ENCODE results near the gene MZT2B. TPM values are rescaled to one million over a fixed set of nuclear protein-coding genes. Genes with fewer than 3 reads are reported as not detected.
"Not testable (repeated sequence)": the region's sequence is repeated elsewhere in the genome, so short reads cannot be mapped to it uniquely, and the experiment has no call there.

The MZT2B gene
- total RNA-seq, 1 donor from 2014 or later = 217 TPM

- no peaks in the 10 kb centered on the region for H3K9me3 Mint-ChIP-seq
- TF ChIP-seq, protein P1, sequence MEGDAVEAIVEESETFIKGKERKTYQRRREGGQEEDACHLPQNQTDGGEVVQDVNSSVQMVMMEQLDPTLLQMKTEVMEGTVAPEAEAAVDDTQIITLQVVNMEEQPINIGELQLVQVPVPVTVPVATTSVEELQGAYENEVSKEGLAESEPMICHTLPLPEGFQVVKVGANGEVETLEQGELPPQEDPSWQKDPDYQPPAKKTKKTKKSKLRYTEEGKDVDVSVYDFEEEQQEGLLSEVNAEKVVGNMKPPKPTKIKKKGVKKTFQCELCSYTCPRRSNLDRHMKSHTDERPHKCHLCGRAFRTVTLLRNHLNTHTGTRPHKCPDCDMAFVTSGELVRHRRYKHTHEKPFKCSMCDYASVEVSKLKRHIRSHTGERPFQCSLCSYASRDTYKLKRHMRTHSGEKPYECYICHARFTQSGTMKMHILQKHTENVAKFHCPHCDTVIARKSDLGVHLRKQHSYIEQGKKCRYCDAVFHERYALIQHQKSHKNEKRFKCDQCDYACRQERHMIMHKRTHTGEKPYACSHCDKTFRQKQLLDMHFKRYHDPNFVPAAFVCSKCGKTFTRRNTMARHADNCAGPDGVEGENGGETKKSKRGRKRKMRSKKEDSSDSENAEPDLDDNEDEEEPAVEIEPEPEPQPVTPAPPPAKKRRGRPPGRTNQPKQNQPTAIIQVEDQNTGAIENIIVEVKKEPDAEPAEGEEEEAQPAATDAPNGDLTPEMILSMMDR (IDR thresholded peaks at IDR 0.05; ENCODE audit: unreplicated experiment) = no peak
- H3K4me1 Mint-ChIP-seq = no peaks in the 10 kb centered on the region
- H3K27me3 Mint-ChIP-seq (ENCODE audit: low read depth) = no peaks in the 10 kb centered on the region
- H3K4me3 Mint-ChIP-seq = no peak overlapping the region
- H3K36me3 Mint-ChIP-seq = peaks cover 9% of the 10 kb centered on the region
- DNase-seq (ENCODE audit: low spot score in 2 of 2, unreplicated experiment in 2 of 2) = no peak
- no peak overlapping the region for H3K27ac Mint-ChIP-seq
These were observed 8.2 kb downstream of the MZT2B start for GRCh38 chr2:130190237-130190636.

- DNase-seq (ENCODE audit: low spot score in 2 of 2, unreplicated experiment in 2 of 2); H3K36me3 Mint-ChIP-seq; H3K27me3 Mint-ChIP-seq (ENCODE audit: low read depth); H3K27ac Mint-ChIP-seq; H3K4me3 Mint-ChIP-seq; H3K9me3 Mint-ChIP-seq; H3K4me1 Mint-ChIP-seq: not testable (repeated sequence)
These were observed 9.3 kb downstream of the MZT2B start for GRCh38 chr2:130191319-130191718.

- not testable (repeated sequence) for H3K4me1 Mint-ChIP-seq; DNase-seq (ENCODE audit: low spot score in 2 of 2, unreplicated experiment in 2 of 2); H3K9me3 Mint-ChIP-seq; H3K4me3 Mint-ChIP-seq; H3K27ac Mint-ChIP-seq; H3K27me3 Mint-ChIP-seq (ENCODE audit: low read depth); H3K36me3 Mint-ChIP-seq
These were observed 10.4 kb downstream of the MZT2B start for GRCh38 chr2:130192451-130192850.

DNA sequence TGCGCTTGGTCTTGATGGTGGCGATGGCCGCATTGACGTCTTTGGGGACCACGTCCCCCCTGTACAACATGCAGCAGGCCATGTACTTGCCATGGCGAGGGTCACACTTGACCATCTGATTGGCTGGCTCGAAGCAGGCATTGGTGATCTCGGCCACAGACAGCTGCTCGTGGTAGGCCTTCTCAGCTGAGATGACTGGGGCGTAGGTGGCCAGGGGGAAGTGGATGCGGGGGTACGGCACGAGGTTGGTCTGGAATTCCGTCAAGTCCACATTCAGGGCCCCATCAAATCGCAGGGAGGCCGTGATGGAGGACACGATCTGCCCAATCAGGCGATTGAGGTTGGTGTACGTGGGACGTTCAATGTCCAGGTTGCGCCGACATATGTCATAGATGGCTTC, 11.8 kb downstream of the MZT2B start:
- H3K27me3 Mint-ChIP-seq (ENCODE audit: low read depth); H3K36me3 Mint-ChIP-seq; H3K4me1 Mint-ChIP-seq; DNase-seq (ENCODE audit: low spot score in 2 of 2, unreplicated experiment in 2 of 2); H3K27ac Mint-ChIP-seq; H3K9me3 Mint-ChIP-seq; H3K4me3 Mint-ChIP-seq: not testable (repeated sequence)

DNA sequence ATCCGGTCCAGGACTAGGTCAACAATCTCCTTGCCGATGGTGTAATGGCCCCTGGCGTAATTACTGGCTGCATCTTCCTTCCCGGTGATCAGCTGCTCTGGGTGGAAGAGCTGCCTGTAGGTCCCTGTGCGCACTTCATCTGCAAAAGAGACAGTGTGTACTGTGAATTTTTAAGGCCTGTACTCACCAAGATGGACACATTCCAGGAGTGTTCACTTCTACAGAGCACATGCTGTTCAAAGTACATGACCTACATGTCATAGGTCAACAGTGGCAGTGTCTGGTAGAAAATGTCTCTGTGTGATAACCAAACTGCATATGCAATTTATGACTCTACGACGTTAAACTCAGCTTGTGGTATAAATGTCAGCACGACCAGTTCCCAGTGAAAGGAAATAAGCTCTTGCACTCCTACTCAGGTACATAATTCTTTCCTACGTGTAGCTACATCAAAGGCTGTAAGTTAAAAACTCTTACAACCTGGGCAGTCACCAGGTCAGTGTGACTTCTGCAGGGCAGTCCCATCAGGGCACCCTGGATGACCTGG, 13.1 kb downstream of the MZT2B start:
- not testable (repeated sequence) for H3K9me3 Mint-ChIP-seq; DNase-seq (ENCODE audit: low spot score in 2 of 2, unreplicated experiment in 2 of 2); H3K27me3 Mint-ChIP-seq (ENCODE audit: low read depth); H3K36me3 Mint-ChIP-seq; H3K4me1 Mint-ChIP-seq; H3K27ac Mint-ChIP-seq; H3K4me3 Mint-ChIP-seq

DNA sequence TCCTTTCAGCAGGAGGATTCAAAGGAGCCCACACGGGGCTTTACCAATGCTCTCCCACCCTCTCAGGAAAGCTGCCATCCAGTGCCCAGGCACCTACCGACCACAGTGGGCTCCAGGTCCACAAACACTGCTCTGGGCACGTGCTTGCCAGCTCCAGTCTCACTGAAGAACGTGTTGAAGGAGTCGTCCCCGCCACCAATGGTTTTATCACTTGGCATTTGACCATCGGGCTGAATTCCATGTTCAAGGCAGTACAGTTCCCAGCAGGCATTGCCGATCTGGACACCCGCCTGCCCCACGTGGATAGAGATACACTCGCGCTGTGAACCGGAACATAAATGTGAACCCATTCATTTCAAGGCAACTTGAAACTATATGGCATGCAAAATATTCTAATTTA, 14.0 kb downstream of the MZT2B start:
- not testable (repeated sequence) for H3K27me3 Mint-ChIP-seq (ENCODE audit: low read depth); H3K4me3 Mint-ChIP-seq; H3K36me3 Mint-ChIP-seq; H3K4me1 Mint-ChIP-seq; H3K27ac Mint-ChIP-seq; H3K9me3 Mint-ChIP-seq; DNase-seq (ENCODE audit: low spot score in 2 of 2, unreplicated experiment in 2 of 2)

DNA sequence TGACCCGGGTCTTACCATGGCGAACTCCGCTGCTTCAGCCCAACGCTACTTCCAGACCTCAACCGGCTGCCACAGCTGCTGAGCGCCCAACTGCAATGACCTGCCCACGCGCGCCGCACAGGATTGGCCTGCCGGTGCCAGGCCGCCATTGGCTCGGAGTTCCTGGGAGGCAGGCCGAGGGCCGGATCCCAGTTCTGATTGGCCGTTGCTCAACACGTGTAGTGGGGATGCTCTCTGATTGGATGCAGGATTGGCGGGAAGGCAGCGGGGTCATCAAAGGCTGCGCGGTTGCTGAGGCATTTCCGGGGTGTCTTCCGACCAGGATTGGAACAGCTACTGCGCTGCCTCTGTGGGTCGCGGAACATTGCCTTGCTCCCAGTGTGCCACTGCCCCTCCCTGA, 16.3 kb downstream of the MZT2B start, which contains the start of gene TUBA3E:
TUBA3E (minus strand) TSS at position 97 of the 400 bp plus-strand sequence; CDS start at position 18, 79 bp downstream.
- Mint-ChIP-seq H3K27me3 (ENCODE audit: low read depth) (no peaks in the 10 kb centered on the region), H3K9me3 (no peaks in the 10 kb centered on the region), H3K4me1 (peaks cover 2% of the 10 kb centered on the region), H3K27ac (no peak within 1 kb of the TSS), H3K4me3 (no peak within 1 kb of the TSS), H3K36me3 (no peaks in the 10 kb centered on the region)
- no peak for DNase-seq (ENCODE audit: low spot score in 2 of 2, unreplicated experiment in 2 of 2)
- TF ChIP-seq, protein P1 (IDR thresholded peaks at IDR 0.05; ENCODE audit: unreplicated experiment) = no peak

DNA sequence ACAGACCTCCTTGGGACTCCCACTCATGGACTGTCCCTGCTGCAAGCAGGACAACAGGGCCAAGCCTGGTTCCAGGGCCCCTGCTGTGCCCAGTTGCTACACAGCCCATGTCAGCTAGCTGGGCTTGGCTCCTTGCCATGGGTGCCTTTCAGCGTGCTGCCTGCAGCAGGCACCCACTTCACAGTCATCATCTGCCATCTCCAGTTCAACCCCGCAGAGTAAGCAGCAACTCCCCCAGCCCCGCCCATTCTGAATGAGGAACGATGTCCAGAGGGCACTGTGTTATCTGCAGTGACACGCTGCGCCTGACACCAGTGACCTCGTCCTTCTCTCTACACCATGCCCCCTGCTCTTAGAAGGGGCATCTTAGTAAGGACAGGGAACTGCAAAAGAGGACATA, 20.5 kb downstream of the MZT2B start:
- not testable (repeated sequence) for H3K36me3 Mint-ChIP-seq; H3K4me3 Mint-ChIP-seq; H3K9me3 Mint-ChIP-seq; DNase-seq (ENCODE audit: low spot score in 2 of 2, unreplicated experiment in 2 of 2); H3K27ac Mint-ChIP-seq; H3K27me3 Mint-ChIP-seq (ENCODE audit: low read depth); H3K4me1 Mint-ChIP-seq

DNA sequence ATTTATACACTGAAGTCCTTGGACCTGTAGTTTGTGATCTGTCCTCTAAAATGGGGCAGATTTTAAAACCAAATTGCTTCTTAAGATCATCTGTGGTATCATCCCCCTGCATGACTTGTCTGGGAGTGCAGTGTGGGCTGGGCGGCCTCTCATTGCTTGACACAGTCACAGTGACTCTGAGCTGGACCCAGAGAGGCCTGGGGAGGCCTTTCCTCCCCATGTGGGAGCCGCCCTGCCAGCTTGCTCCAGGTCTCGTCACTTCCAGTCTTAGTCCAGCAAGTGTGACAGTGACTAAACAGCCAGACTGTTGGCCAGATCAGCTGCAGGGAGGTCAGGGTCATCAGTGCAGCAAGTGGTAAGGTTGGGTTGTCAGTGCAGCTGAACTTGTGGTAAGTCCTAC, 21.1 kb downstream of the MZT2B start:
- not testable (repeated sequence) for H3K9me3 Mint-ChIP-seq; DNase-seq (ENCODE audit: low spot score in 2 of 2, unreplicated experiment in 2 of 2); H3K4me1 Mint-ChIP-seq; H3K27ac Mint-ChIP-seq; H3K27me3 Mint-ChIP-seq (ENCODE audit: low read depth); H3K4me3 Mint-ChIP-seq; H3K36me3 Mint-ChIP-seq

DNA sequence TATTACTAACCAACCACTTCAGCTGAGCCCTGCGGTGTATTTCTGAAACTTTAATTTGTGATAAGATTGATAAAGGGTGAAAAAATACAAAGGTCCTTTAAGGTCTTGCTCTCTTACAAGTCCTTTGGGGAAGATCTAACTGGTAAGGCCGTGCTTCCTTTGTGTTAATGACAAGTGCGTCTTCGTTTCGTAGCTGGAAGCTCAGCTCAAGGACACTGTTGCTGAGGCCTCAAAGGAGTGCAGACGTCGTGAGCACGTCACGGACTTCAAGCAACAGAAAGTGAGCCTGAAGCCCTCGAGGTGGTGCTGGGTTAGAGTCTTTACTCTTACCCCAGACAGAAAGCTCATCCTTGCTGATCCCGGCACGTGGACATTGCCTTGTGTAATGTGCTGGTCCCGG, 25.0 kb downstream of the MZT2B start:
- not testable (repeated sequence) for H3K4me1 Mint-ChIP-seq; H3K4me3 Mint-ChIP-seq; H3K27ac Mint-ChIP-seq; H3K9me3 Mint-ChIP-seq; H3K36me3 Mint-ChIP-seq; DNase-seq (ENCODE audit: low spot score in 2 of 2, unreplicated experiment in 2 of 2)
- peaks cover 29% of the 10 kb centered on the region for H3K27me3 Mint-ChIP-seq (ENCODE audit: low read depth)

DNA sequence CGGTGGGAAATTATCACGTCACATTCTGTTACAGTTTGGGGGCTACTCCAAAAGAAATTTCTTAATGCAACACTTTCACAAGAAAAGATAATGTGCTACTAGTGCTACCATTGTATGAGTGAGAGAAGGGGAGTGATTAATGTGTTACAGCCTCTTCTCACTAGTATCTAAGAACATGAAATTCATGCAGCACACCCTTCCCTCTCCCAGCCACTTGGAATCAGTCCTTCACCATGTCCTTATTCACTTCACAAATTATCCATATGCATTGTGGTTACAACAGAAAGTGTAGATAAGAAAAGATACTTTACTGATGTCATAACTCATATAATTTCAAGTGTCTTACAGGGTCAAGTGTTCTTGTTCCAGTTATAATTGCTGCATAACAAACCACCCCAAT, 37.1 kb downstream of the MZT2B start:
- H3K4me1 Mint-ChIP-seq; H3K4me3 Mint-ChIP-seq; H3K27ac Mint-ChIP-seq; DNase-seq (ENCODE audit: low spot score in 2 of 2, unreplicated experiment in 2 of 2); H3K36me3 Mint-ChIP-seq; H3K9me3 Mint-ChIP-seq: not testable (repeated sequence)
- H3K27me3 Mint-ChIP-seq (ENCODE audit: low read depth) = peaks cover 62% of the 10 kb centered on the region

DNA sequence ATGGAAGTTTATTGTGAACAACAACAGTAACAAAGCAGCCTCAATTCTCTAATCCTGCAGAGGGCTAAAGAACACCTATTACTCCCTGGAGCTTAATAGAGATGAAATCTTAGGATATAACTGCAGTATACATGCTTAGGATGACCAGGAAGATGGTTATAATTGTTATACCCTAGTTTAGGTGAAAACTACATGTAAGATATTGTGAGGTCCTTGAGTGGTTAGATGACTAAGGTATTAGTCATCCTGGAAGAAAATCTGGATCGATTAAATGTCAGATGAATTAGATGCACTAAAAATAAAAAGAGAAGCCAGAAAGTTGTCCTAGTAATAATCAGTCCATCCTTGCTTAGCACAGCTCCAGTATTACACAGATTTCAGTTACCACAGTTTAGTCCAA, 38.4 kb downstream of the MZT2B start:
- H3K36me3 Mint-ChIP-seq; H3K4me1 Mint-ChIP-seq; H3K9me3 Mint-ChIP-seq; DNase-seq (ENCODE audit: low spot score in 2 of 2, unreplicated experiment in 2 of 2); H3K4me3 Mint-ChIP-seq; H3K27ac Mint-ChIP-seq: not testable (repeated sequence)
- peaks cover 56% of the 10 kb centered on the region for H3K27me3 Mint-ChIP-seq (ENCODE audit: low read depth)

GRCh38 chr2:130222523-130222922, 40.5 kb downstream of the MZT2B start:
- H3K4me1 Mint-ChIP-seq, H3K36me3 Mint-ChIP-seq, H3K9me3 Mint-ChIP-seq: not testable (repeated sequence)

More at GRCh38 chr2:130222523-130222922, 40.5 kb downstream of the MZT2B start:
- H3K4me3 Mint-ChIP-seq; H3K27ac Mint-ChIP-seq; DNase-seq (ENCODE audit: low spot score in 2 of 2, unreplicated experiment in 2 of 2): not testable (repeated sequence)
- H3K27me3 Mint-ChIP-seq (ENCODE audit: low read depth) = peaks cover 51% of the 10 kb centered on the region
